ENCODE measurements around the gene EFHD1.

DNA sequence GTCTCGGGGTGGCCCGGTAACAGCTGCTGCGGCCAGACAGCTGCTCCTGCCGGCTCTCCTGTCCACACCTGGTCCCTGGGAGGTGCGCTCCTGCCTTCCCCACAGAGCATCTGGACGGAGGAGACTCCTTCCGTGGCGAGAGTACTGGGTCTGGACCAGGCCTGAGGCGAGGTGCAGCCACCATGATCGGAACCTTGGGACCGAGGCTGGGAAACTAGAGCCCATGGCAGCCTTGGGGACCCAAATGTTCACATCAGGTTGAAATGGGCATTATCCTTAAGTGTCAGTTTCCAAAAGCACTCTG is 64.4 kb downstream of the EFHD1 start:
- TF ChIP-seq, protein P1, sequence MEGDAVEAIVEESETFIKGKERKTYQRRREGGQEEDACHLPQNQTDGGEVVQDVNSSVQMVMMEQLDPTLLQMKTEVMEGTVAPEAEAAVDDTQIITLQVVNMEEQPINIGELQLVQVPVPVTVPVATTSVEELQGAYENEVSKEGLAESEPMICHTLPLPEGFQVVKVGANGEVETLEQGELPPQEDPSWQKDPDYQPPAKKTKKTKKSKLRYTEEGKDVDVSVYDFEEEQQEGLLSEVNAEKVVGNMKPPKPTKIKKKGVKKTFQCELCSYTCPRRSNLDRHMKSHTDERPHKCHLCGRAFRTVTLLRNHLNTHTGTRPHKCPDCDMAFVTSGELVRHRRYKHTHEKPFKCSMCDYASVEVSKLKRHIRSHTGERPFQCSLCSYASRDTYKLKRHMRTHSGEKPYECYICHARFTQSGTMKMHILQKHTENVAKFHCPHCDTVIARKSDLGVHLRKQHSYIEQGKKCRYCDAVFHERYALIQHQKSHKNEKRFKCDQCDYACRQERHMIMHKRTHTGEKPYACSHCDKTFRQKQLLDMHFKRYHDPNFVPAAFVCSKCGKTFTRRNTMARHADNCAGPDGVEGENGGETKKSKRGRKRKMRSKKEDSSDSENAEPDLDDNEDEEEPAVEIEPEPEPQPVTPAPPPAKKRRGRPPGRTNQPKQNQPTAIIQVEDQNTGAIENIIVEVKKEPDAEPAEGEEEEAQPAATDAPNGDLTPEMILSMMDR (conservative IDR thresholded peaks at IDR 0.05; ENCODE audit: low read depth, low read length): no peak
- TF ChIP-seq EZH2 (IDR thresholded peaks at IDR 0.05; ENCODE audit: borderline replicate concordance, low read depth, low read length, poor library complexity, severe bottlenecking): no peak
